H1 (cell line): Measurements from ENCODE around the gene RANBP17. TPM values are rescaled to one million over a fixed set of nuclear protein-coding genes. Genes with fewer than 3 reads are reported as not detected.

Experiments
- CTCF ChIA-PET: fragments of 300-600 bp; sonication (Branson Sonifier 250); formaldehyde crosslinking; loops from one replicate; lab custom pipeline; 2021; ENCODE audit not compliant: partially characterized antibody; lab: Charles Lee
- POLR2A ChIA-PET: fragments of 300-600 bp; sonication (Branson Sonifier 250); formaldehyde crosslinking; loops from one replicate; lab custom pipeline; 2021; ENCODE audit warnings: inconsistent platforms; ENCODE audit not compliant: partially characterized antibody; lab: Charles Lee
- DNase-seq, 2 experiments: peaks; one replicate each; pipeline versions ENCODE4 v3.0.0 to v3.0.0-alpha.2; 2010 to 2022; ENCODE audit warnings: low spot score in 2 of 2, low read depth in 1 of 2, mixed read lengths in 1 of 2
- FAIRE-seq: peaks from 2 replicates; lab custom pipeline; 2011; peaks lifted over from hg19 to GRCh38; lab: Jason Lieb, UNC
- H2AFZ ChIP-seq: 2 replicates; pipeline ENCODE4 v1.8.1; 2012; ENCODE audit warnings: low read length, inconsistent platforms
- H2AK5ac ChIP-seq: 2 replicates; pipeline ENCODE4 v1.6.1; 2013; ENCODE audit warnings: low read depth, low read length
- H2BK120ac ChIP-seq: replicated peaks from 2 replicates; pipeline ENCODE3; 2013; ENCODE audit warnings: low read depth, low read length, inconsistent platforms
- H2BK12ac ChIP-seq: 2 replicates; pipeline ENCODE4 v1.6.1; 2013; ENCODE audit warnings: low read depth, low read length
- H2BK15ac ChIP-seq: 2 replicates; pipeline ENCODE4 v1.6.1; 2013; ENCODE audit warnings: low read length
- H2BK20ac ChIP-seq: 2 replicates; pipeline ENCODE4 v1.6.1; 2013; ENCODE audit warnings: low read length
- H2BK5ac ChIP-seq: 2 replicates; pipeline ENCODE4 v1.6.1; 2013; ENCODE audit warnings: low read depth, low read length
- H3K14ac ChIP-seq: 2 replicates; pipeline ENCODE4 v1.6.1; 2013; ENCODE audit warnings: inconsistent platforms; ENCODE audit not compliant: insufficient read length
- H3K18ac ChIP-seq: 2 replicates; pipeline ENCODE4 v1.6.1; 2013; ENCODE audit warnings: low read length; ENCODE audit errors: extremely low read depth
- H3K23ac ChIP-seq: 2 replicates; pipeline ENCODE4 v1.6.1; 2013; ENCODE audit warnings: inconsistent platforms; ENCODE audit not compliant: insufficient read length
- H3K23me2 ChIP-seq: 2 replicates; pipeline ENCODE4 v1.6.1; 2013; ENCODE audit warnings: low read depth, low read length
- H3K27ac ChIP-seq: 2 replicates; pipeline ENCODE4 v1.6.1; 2011; ENCODE audit warnings: low read depth, low read length, inconsistent platforms
- H3K27me3 ChIP-seq, 4 experiments: replicated peaks in 1 of 4; 1 replicate in 1 of 4; 2 replicates in 3 of 4; pipeline versions ENCODE4 v1.6.1 to v1.8.1; 2011 to 2013; ENCODE audit warnings: low read length in 3 of 4, mild to moderate bottlenecking in 3 of 4, inconsistent platforms in 2 of 4, mixed read lengths in 2 of 4, moderate library complexity in 1 of 4; ENCODE audit not compliant: control insufficient read depth in 3 of 4, insufficient read depth in 3 of 4; ENCODE audit errors: extremely low read depth in 1 of 4
- H3K36me3 ChIP-seq, 4 experiments: 2 replicates each; pipeline versions ENCODE4 v1.6.1 to v1.8.1; 2011 to 2013; ENCODE audit warnings: mild to moderate bottlenecking in 4 of 4, low read length in 3 of 4, moderate library complexity in 2 of 4, control low read depth in 1 of 4, inconsistent platforms in 1 of 4; ENCODE audit not compliant: insufficient read depth in 4 of 4, control insufficient read depth in 2 of 4
- H3K4ac ChIP-seq: replicated peaks from 2 replicates; pipeline ENCODE3; 2013; ENCODE audit warnings: low read length, low read depth, mixed read lengths, inconsistent platforms; ENCODE audit not compliant: insufficient read length
- H3K4me1 ChIP-seq, 4 experiments: replicated peaks in 1 of 4; 1 replicate in 1 of 4; 2 replicates in 3 of 4; pipeline versions ENCODE4 v1.6.1 to v1.8.1; 2011 to 2013; ENCODE audit warnings: low read length in 3 of 4, inconsistent platforms in 2 of 4, mixed read lengths in 1 of 4; ENCODE audit not compliant: insufficient read depth in 4 of 4, control insufficient read depth in 3 of 4
- H3K4me2 ChIP-seq, 2 experiments: 2 replicates each; pipeline versions ENCODE4 v1.6.1 to v1.8.1; 2011 to 2013; ENCODE audit warnings: low read depth in 2 of 2, low read length in 2 of 2, control low read depth in 1 of 2, inconsistent platforms in 1 of 2, mild to moderate bottlenecking in 1 of 2; ENCODE audit not compliant: insufficient read depth in 1 of 2
- H3K4me3 ChIP-seq, 4 experiments: fragments of 200-600, 300-600 bp in 1 of 4; sonication (generic), shearing (Covaris generic), sonication (Bioruptor Twin) in 1 of 4; 2 replicates each; pipeline versions ENCODE4 v1.5.1 to v1.8.1; 2011 to 2016; ENCODE audit warnings: low read length in 4 of 4, low read depth in 3 of 4, control low read depth in 2 of 4, inconsistent platforms in 2 of 4, mild to moderate bottlenecking in 2 of 4, mixed read lengths in 1 of 4, moderate library complexity in 1 of 4; ENCODE audit not compliant: insufficient read depth in 2 of 4; ENCODE audit errors: extremely low read depth in 1 of 4
- H3K56ac ChIP-seq: replicated peaks from 2 replicates; pipeline ENCODE3; 2013; ENCODE audit warnings: low read depth, mild to moderate bottlenecking, mixed read lengths, low read length, inconsistent platforms; ENCODE audit not compliant: insufficient read length
- H3K79me1 ChIP-seq: 2 replicates; pipeline ENCODE4 v1.6.1; 2013; ENCODE audit warnings: low read depth, low read length, control low read depth
- H3K79me2 ChIP-seq, 2 experiments: 2 replicates each; pipeline versions ENCODE4 v1.6.1 to v1.8.1; 2012 to 2013; ENCODE audit warnings: low read length in 2 of 2, mild to moderate bottlenecking in 2 of 2, inconsistent platforms in 1 of 2; ENCODE audit not compliant: insufficient read depth in 2 of 2, control insufficient read depth in 1 of 2
- H3K9ac ChIP-seq, 4 experiments: replicated peaks in 1 of 4; 1 replicate in 1 of 4; 2 replicates in 3 of 4; pipeline versions ENCODE4 v1.6.1 to v1.8.1; 2011 to 2013; ENCODE audit warnings: low read depth in 3 of 4, low read length in 3 of 4, control low read depth in 2 of 4, mild to moderate bottlenecking in 2 of 4, moderate library complexity in 2 of 4, inconsistent platforms in 1 of 4; ENCODE audit errors: extremely low read depth in 1 of 4
- H3K9me3 ChIP-seq, 2 experiments: 2 replicates each; pipeline versions ENCODE4 v1.6.1 to v1.8.1; 2012 to 2013; ENCODE audit warnings: mild to moderate bottlenecking in 2 of 2, moderate library complexity in 2 of 2, control low read depth in 1 of 2, inconsistent platforms in 1 of 2, low read depth in 1 of 2, low read length in 1 of 2, mixed read lengths in 1 of 2; ENCODE audit not compliant: insufficient read depth in 2 of 2
- H4K20me1 ChIP-seq, 2 experiments: replicated peaks in 1 of 2; 2 replicates each; pipeline versions ENCODE3 to v1.8.1; 2011 to 2013; ENCODE audit warnings: inconsistent platforms in 2 of 2, low read length in 2 of 2, mild to moderate bottlenecking in 1 of 2; ENCODE audit not compliant: insufficient read depth in 2 of 2, control insufficient read depth in 1 of 2
- H4K5ac ChIP-seq: 2 replicates; pipeline ENCODE4 v1.6.1; 2013; ENCODE audit warnings: low read length, low read depth, mixed read lengths, inconsistent platforms; ENCODE audit not compliant: insufficient read length
- H4K8ac ChIP-seq: 2 replicates; pipeline ENCODE4 v1.8.0; 2013; ENCODE audit warnings: mild to moderate bottlenecking, moderate library complexity, low read length, inconsistent platforms; ENCODE audit not compliant: insufficient read depth; ENCODE audit errors: extremely low read depth
- H4K91ac ChIP-seq: replicated peaks from 2 replicates; pipeline ENCODE3; 2013; ENCODE audit warnings: low read length, mixed read lengths, inconsistent platforms; ENCODE audit not compliant: insufficient read length
- FOSL1 ChIP-seq: IDR thresholded peaks from 2 replicates; pipeline ENCODE4 v1.6.1; 2011; ENCODE audit warnings: mild to moderate bottlenecking, low read depth, low read length, moderate library complexity; ENCODE audit not compliant: insufficient read depth
- HDAC2 ChIP-seq, 2 experiments: fragments of 300-600 bp in 1 of 2; sonication (generic) in 1 of 2; IDR thresholded peaks; 2 replicates each; pipeline ENCODE4 v1.6.1; 2011 to 2012; ENCODE audit warnings: low read depth in 2 of 2, low read length in 2 of 2, mild to moderate bottlenecking in 2 of 2, moderate library complexity in 2 of 2, borderline replicate concordance in 1 of 2, inconsistent platforms in 1 of 2
- POLR2AphosphoS5 ChIP-seq: IDR thresholded peaks from 2 replicates; pipeline ENCODE4 v1.6.1; 2011; ENCODE audit warnings: low read depth, low read length
- POU5F1 ChIP-seq: IDR thresholded peaks from 2 replicates; pipeline ENCODE4 v1.6.1; 2011; ENCODE audit warnings: low read depth, mild to moderate bottlenecking, low read length, moderate library complexity
- RAD21 ChIP-seq, 2 experiments: IDR thresholded peaks in 1 of 2; conservative IDR thresholded peaks in 1 of 2; 2 replicates each; pipeline ENCODE4 v1.6.1; 2011; ENCODE audit warnings: low read depth in 2 of 2, low read length in 2 of 2, improper control_type of control experiment in 1 of 2, inconsistent platforms in 1 of 2, mild to moderate bottlenecking in 1 of 2, moderate library complexity in 1 of 2
- RBBP5 ChIP-seq: IDR thresholded peaks from 2 replicates; pipeline ENCODE4 v1.7.1; 2012; ENCODE audit warnings: low read depth, mild to moderate bottlenecking, inconsistent platforms, low read length, moderate library complexity, borderline replicate concordance
- RNF2 ChIP-seq: fragments of 200-900, 300-1000 bp; sonication (generic); IDR thresholded peaks from 2 replicates; pipeline ENCODE4 v1.7.1; 2016; ENCODE audit warnings: borderline replicate concordance, low read depth, mild to moderate bottlenecking, antibody characterized with exemption, low read length; ENCODE audit not compliant: poor library complexity, severe bottlenecking; ENCODE audit errors: missing control alignments
- RXRA ChIP-seq: IDR thresholded peaks from 2 replicates; pipeline ENCODE4 v1.6.1; 2011; ENCODE audit warnings: low read depth, mild to moderate bottlenecking, low read length, moderate library complexity; ENCODE audit not compliant: insufficient read depth
- SAP30 ChIP-seq: fragments of 300-600 bp; sonication (generic); IDR thresholded peaks from 2 replicates; pipeline ENCODE4 v1.7.1; 2012; ENCODE audit warnings: low read length, moderate library complexity, mild to moderate bottlenecking, inconsistent platforms; ENCODE audit not compliant: insufficient read depth, insufficient replicate concordance
- SIN3A ChIP-seq, 2 experiments: IDR thresholded peaks in 1 of 2; conservative IDR thresholded peaks in 1 of 2; 2 replicates each; pipeline ENCODE4 v1.6.1; 2011 to 2012; ENCODE audit warnings: low read length in 2 of 2, improper control_type of control experiment in 1 of 2, low read depth in 1 of 2, mild to moderate bottlenecking in 1 of 2
- SIX5 ChIP-seq: IDR thresholded peaks from 2 replicates; pipeline ENCODE4 v1.6.1; 2011; ENCODE audit warnings: mild to moderate bottlenecking, low read depth, low read length
- YY1 ChIP-seq: IDR thresholded peaks from 2 replicates; pipeline ENCODE4 v1.6.1; 2011; ENCODE audit warnings: low read depth, mild to moderate bottlenecking, low read length
- ZNF274 ChIP-seq: IDR thresholded peaks from 2 replicates; pipeline ENCODE4 v1.7.0; 2012; ENCODE audit warnings: low read length, borderline replicate concordance; ENCODE audit errors: extremely low read depth
- polyA plus RNA-seq, 7 experiments: library from polyadenylated mRNA; depleted of rRNA in 3 of 7; stranded (reverse) in 5 of 7; unstranded in 2 of 7; fragments of >200 nt in 5 of 7; fragments of 200-250 nt in 2 of 7; gene quantifications; 1 replicate in 5 of 7; 2 replicates in 1 of 7; 4 replicates in 1 of 7; pipeline versions ENCODE4 v1.2.1 to v1.2.3, GENCODE V29; 2011 to 2013; ENCODE audit warnings: missing spikeins in 2 of 7, mixed read lengths in 2 of 7
- total RNA-seq: library from RNA; stranded (reverse); fragmentation: NEBNext Ultra II Directional; extraction: Animal tissue kit (Norgen Biotek cat#: 25700); gene quantifications from 2 replicates; pipeline ENCODE4 v1.2.1, GENCODE V29; 2021
- TF ChIP-seq, protein P1 (sequence below): IDR thresholded peaks from 2 replicates; pipeline ENCODE4 v1.6.1; 2012; ENCODE audit warnings: inconsistent platforms

RANBP17 gene
- total and polyA plus RNA-seq, 2 of the 8 experiments (the other 6 are each of a cell fraction or from before 2014, with no cell fraction given) = 8.6 to 21.3 TPM

DNA sequence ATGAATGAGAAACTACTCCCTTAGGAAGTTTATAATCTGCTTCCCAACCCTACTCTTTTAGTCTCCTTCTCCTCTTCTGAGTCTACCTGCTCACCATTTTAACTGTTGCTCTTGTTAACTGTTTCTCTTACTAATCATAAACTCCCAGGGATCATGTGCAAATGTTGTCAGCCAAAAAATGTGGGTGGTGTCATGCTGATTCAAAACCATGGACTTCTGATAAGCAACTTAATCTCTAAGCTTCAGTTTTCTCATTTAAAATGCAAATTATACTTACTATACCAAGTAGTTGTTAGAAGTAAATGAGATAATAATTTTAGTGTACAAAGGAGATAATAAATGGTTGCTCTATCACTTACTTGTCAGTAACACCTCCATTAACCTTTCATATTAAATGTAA is 401.4 kb downstream of the RANBP17 start:
- H3K4me2 ChIP-seq = no peak overlapping the region
- no peak overlapping the region for H3K4me3 ChIP-seq
- POLR2A ChIA-PET = no interaction called here
- no peak overlapping the region for H2BK20ac ChIP-seq
- DNase-seq = no peak
- no peak overlapping the region for H4K5ac ChIP-seq
- no peak overlapping the region for H3K14ac ChIP-seq
- H2BK15ac ChIP-seq = no peak overlapping the region
- no peaks in the 10 kb centered on the region for H3K27me3 ChIP-seq
- no peak overlapping the region for H3K56ac ChIP-seq
- H2BK12ac ChIP-seq = no peak overlapping the region
- no peak overlapping the region for H4K91ac ChIP-seq
- H3K36me3 ChIP-seq = no peaks in the 10 kb centered on the region
- H3K9me3 ChIP-seq = no peaks in the 10 kb centered on the region
- no peak overlapping the region for H3K18ac ChIP-seq
- H3K23me2 ChIP-seq = no peaks in the 10 kb centered on the region
- no peak overlapping the region for H3K9ac ChIP-seq
- H2BK120ac ChIP-seq = no peak overlapping the region
- H4K8ac ChIP-seq = no peak overlapping the region
- H3K79me1 ChIP-seq = no peaks in the 10 kb centered on the region
- H3K23ac ChIP-seq = no peak overlapping the region
- CTCF ChIA-PET = interaction anchor here (0.9 to 4.1 kb wide), 4 partner anchors 9 to 518 kb away, joined by 3 to 25 read pairs (median 8); no protein-coding TSS in a partner anchor
- no peak for FAIRE-seq
- H4K20me1 ChIP-seq = no peaks in the 10 kb centered on the region
- H3K4me1 ChIP-seq = no peaks in the 10 kb centered on the region
- H3K27ac ChIP-seq = no peak overlapping the region
- H2BK5ac ChIP-seq = no peak overlapping the region
- H3K79me2 ChIP-seq = no peaks in the 10 kb centered on the region
- H2AK5ac ChIP-seq = no peak overlapping the region
- H3K4ac ChIP-seq = no peak overlapping the region
- no peak overlapping the region for H2AFZ ChIP-seq
- TF ChIP-seq POLR2AphosphoS5 (no peak), RAD21 (IDR thresholded peaks at IDR 0.05 in 1 of 2, conservative IDR thresholded peaks at IDR 0.05 in 1 of 2; ENCODE audit: low read depth in 2 of 2, low read length in 2 of 2) (no peak), HDAC2 (IDR thresholded peaks at IDR 0.05; ENCODE audit: borderline replicate concordance in 1 of 2, low read depth in 2 of 2, low read length in 2 of 2) (no peak), RBBP5 (no peak), SIX5 (no peak), POU5F1 (no peak), FOSL1 (no peak), YY1 (no peak), SAP30 (no peak), RNF2 (no peak), SIN3A (conservative IDR thresholded peaks at IDR 0.05 in 1 of 2, IDR thresholded peaks at IDR 0.05 in 1 of 2; ENCODE audit: low read depth in 1 of 2, low read length in 2 of 2) (no peak), ZNF274 (no peak), RXRA (no peak)
- TF ChIP-seq, protein P1, sequence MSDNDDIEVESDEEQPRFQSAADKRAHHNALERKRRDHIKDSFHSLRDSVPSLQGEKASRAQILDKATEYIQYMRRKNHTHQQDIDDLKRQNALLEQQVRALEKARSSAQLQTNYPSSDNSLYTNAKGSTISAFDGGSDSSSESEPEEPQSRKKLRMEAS = no peak
